AG04449 (cell line): Measurements from ENCODE around the gene UBQLN2.
A peak's percentile ranks its signal among the peaks of the same experiment; 100 is the strongest.

Experiments used
- CTCF ChIA-PET: fragments of 350-600 bp; formaldehyde crosslinking; extraction: SDS; loops from one replicate; lab custom pipeline; 2021; ENCODE audit warnings: antibody characterized with exemption; lab: Yijun Ruan, JAX
- POLR2A ChIA-PET: fragments of 400-600, 350-600 bp; formaldehyde crosslinking; extraction: SDS; loops from one replicate; lab custom pipeline; 2020; ENCODE audit warnings: antibody characterized with exemption, inconsistent platforms; lab: Yijun Ruan, JAX
- DNase-seq: peaks from one replicate; pipeline ENCODE4 v3.0.0-alpha.2; 2010; ENCODE audit warnings: low read depth, low spot score
- H3K4me3 ChIP-seq: 2 replicates; pipeline ENCODE4 v1.5.1; 2011; ENCODE audit warnings: low read depth, mild to moderate bottlenecking, control low read depth, low read length
- CTCF ChIP-seq: IDR thresholded peaks from one replicate; pipeline ENCODE4 v1.5.1; 2011; ENCODE audit warnings: mild to moderate bottlenecking, moderate library complexity, low read length, control low read depth, inconsistent platforms; ENCODE audit not compliant: insufficient read depth; ENCODE audit errors: missing control alignments

UBQLN2 gene

GRCh38 chrX:56557376-56557929 is 6.0 kb upstream of the UBQLN2 start:
- POLR2A ChIA-PET, result no interaction called here
- TF ChIP-seq CTCF, result no peak
- DNase-seq, result no peak
- CTCF ChIA-PET, result no interaction called here
- no peak overlapping the region for H3K4me3 ChIP-seq

GRCh38 chrX:56564164-56564885 is 898 bp downstream of the UBQLN2 start:
- DNase-seq, result no peak
- POLR2A ChIA-PET, result interaction anchor here (0.7 kb wide), 1 partner anchor 10 kb away, joined by 3 read pairs; no protein-coding TSS in a partner anchor
- no peak for TF ChIP-seq CTCF
- CTCF ChIA-PET, result interaction anchor here (1.0 kb wide), 1 partner anchor 164 kb away, joined by 3 read pairs; no protein-coding TSS in a partner anchor
- peak overlapping the region; percentile 65 for H3K4me3 ChIP-seq

- TF ChIP-seq CTCF, result no peak
- no peak for DNase-seq
- ChIA-PET CTCF (no interaction called here), POLR2A (no interaction called here)
- H3K4me3 ChIP-seq, result peak overlapping the region; percentile 65
Measured at GRCh38 chrX:56564921-56565840, 1.8 kb downstream of the UBQLN2 start.

- no peak for TF ChIP-seq CTCF
- H3K4me3 ChIP-seq, result no peak overlapping the region
- ChIA-PET POLR2A (no interaction called here), CTCF (interaction anchor here (1.5 kb wide), 1 partner anchor 10 kb away, joined by 4 read pairs; no protein-coding TSS in a partner anchor)
- DNase-seq, result no peak
Measured at GRCh38 chrX:56569378-56570057, 6.1 kb downstream of the UBQLN2 start.

GRCh38 chrX:56572975-56573374 is 9.5 kb downstream of the UBQLN2 start:
- CTCF ChIA-PET, result no interaction called here
- TF ChIP-seq CTCF, result no peak
- no peak for DNase-seq
- H3K4me3 ChIP-seq, result no peak overlapping the region
- POLR2A ChIA-PET, result no interaction called here
